GM19438 (cell line): ENCODE measurements around the gene COX6A1.
"Not testable (repeated sequence)": the region's sequence is repeated elsewhere in the genome, so short reads cannot be mapped to it uniquely, and the experiment has no call there.

Experiments used
- ATAC-seq: cut with Tn5 transposase; IDR thresholded peaks from one replicate; pipeline ENCODE4 v1.9.1; 2021; ENCODE audit warnings: low read depth; ENCODE audit not compliant: unreplicated experiment

The COX6A1 gene

GRCh38 chr12:120425797-120426196, 12.1 kb upstream of the COX6A1 start:
- no peak for ATAC-seq

- no peak for ATAC-seq
These were observed 9.2 kb upstream of the COX6A1 start for GRCh38 chr12:120428597-120429229.

GRCh38 chr12:120429368-120429767, 8.5 kb upstream of the COX6A1 start:
- ATAC-seq = no peak

- ATAC-seq = no peak
These were observed 5.0 kb upstream of the COX6A1 start for GRCh38 chr12:120432772-120433525.

GRCh38 chr12:120438495-120439198, 734 bp downstream of the COX6A1 start:
- ATAC-seq = no peak

GRCh38 chr12:120439646-120440247, 1.8 kb downstream of the COX6A1 start:
- no peak for ATAC-seq

GRCh38 chr12:120444676-120445075, 6.8 kb downstream of the COX6A1 start:
- ATAC-seq = no peak

- ATAC-seq = peak; percentile 83
These were observed 8.3 kb downstream of the COX6A1 start, which contains the start of the genes GATC and TRIAP1 for GRCh38 chr12:120445911-120446843. Gene GATC (plus strand): TSS chr12:120446444. CDS start chr12:120446481, 37 bp downstream. Gene TRIAP1 (minus strand): TSS chr12:120446384. CDS start chr12:120446372, 12 bp downstream.

- not testable (repeated sequence) for ATAC-seq
These were observed 8.9 kb downstream of the COX6A1 start for GRCh38 chr12:120446844-120447178.

- ATAC-seq = no peak
These were observed 10.1 kb downstream of the COX6A1 start for GRCh38 chr12:120447992-120448391.

GRCh38 chr12:120452524-120452923, 14.6 kb downstream of the COX6A1 start:
- not testable (repeated sequence) for ATAC-seq

- ATAC-seq = no peak
These were observed 15.3 kb downstream of the COX6A1 start for GRCh38 chr12:120453060-120453750.

GRCh38 chr12:120453977-120454376, 16.1 kb downstream of the COX6A1 start:
- no peak for ATAC-seq

- ATAC-seq = no peak
These were observed 17.4 kb downstream of the COX6A1 start for GRCh38 chr12:120455302-120455701.

GRCh38 chr12:120457133-120457532, 19.2 kb downstream of the COX6A1 start:
- ATAC-seq = no peak

- ATAC-seq = no peak
These were observed 22.2 kb downstream of the COX6A1 start for GRCh38 chr12:120460157-120460556.

GRCh38 chr12:120462099-120462640, 24.3 kb downstream of the COX6A1 start:
- ATAC-seq = no peak

GRCh38 chr12:120463712-120464111, 25.8 kb downstream of the COX6A1 start:
- ATAC-seq = no peak

GRCh38 chr12:120465756-120466155, 27.8 kb downstream of the COX6A1 start:
- no peak for ATAC-seq
